Breast epithelium (tissue), 4 donors: ENCODE results near the gene KIAA0753. TPM values are rescaled to one million over a fixed set of nuclear protein-coding genes. Genes with fewer than 3 reads are reported as not detected.

ENCODE experiments used
- DNase-seq, 2 donors: peaks; one replicate each; pipeline ENCODE4 v3.0.0-alpha.2; 2019; ENCODE audit warnings: low spot score in 2 of 2
- H3K27ac ChIP-seq, 2 donors: fragments of 200-600 bp; sonication (generic) in 1 of 2; one replicate each; pipeline ENCODE4 v1.5.1; 2016 to 2019; ENCODE audit warnings: mild to moderate bottlenecking in 1 of 2
- H3K27me3 ChIP-seq, 2 donors: fragments of 200-600 bp; sonication (generic) in 1 of 2; one replicate each; pipeline versions ENCODE4 v1.5.1 to v1.6.0; 2017 to 2019; ENCODE audit warnings: control low read depth in 1 of 2, mild to moderate bottlenecking in 1 of 2
- H3K36me3 ChIP-seq: fragments of 200-600 bp; one replicate; pipeline ENCODE4 v1.5.1; 2019
- H3K4me1 ChIP-seq, 2 donors: fragments of 200-600 bp; sonication (generic); one replicate each; pipeline ENCODE4 v1.5.1; 2016 to 2019; ENCODE audit warnings: control low read depth in 1 of 2
- H3K4me3 ChIP-seq, 3 donors: fragments of 200-600 bp; sonication (generic); 1 replicate in 2 of 3; 2 replicates in 1 of 3; pipeline ENCODE4 v1.5.1; 2016 to 2019; ENCODE audit warnings: mild to moderate bottlenecking in 3 of 3, moderate library complexity in 2 of 3
- H3K9me3 ChIP-seq, 2 donors: fragments of 200-600 bp; sonication (generic) in 1 of 2; one replicate each; pipeline ENCODE4 v1.5.1; 2016 to 2019; ENCODE audit warnings: control low read depth in 1 of 2
- CTCF ChIP-seq, 3 donors: fragments of 450-650 bp; IDR thresholded peaks; one replicate each; pipeline ENCODE4 v1.5.1; 2016 to 2017; ENCODE audit warnings: antibody characterized with exemption in 3 of 3, mild to moderate bottlenecking in 3 of 3, moderate library complexity in 3 of 3
- POLR2A ChIP-seq: fragments of 450-650 bp; IDR thresholded peaks from one replicate; pipeline ENCODE4 v1.6.1; 2016; ENCODE audit warnings: antibody characterized with exemption, mild to moderate bottlenecking, moderate library complexity
- POLR2AphosphoS5 ChIP-seq, 3 donors: sonication (generic); formaldehyde crosslinking; IDR thresholded peaks; one replicate each; pipeline ENCODE4 v1.6.1; 2017; ENCODE audit warnings: antibody characterized with exemption in 3 of 3
- intact Hi-C: fragments of 100-400 bp; cut with DNase I; formaldehyde crosslinking; loops from one replicate; pipeline ENCODE4 v1.15.1; 2023; ENCODE audit warnings: low total_unique reads
- total RNA-seq, 3 donors: library from RNA; depleted of rRNA; stranded (reverse); fragments of >200 nt; gene quantifications; one replicate each; pipeline ENCODE4 v1.1.0, GENCODE V29; 2016

KIAA0753 gene
- total RNA-seq, 3 donors from 2014 or later: 10.1 to 26.5 (median 25.6) TPM

- peaks cover 0 to 11% of the 10 kb centered on the region in 2 donors for H3K4me1 ChIP-seq
- intact Hi-C loops: no loop called here
Measured at GRCh38 chr17:6654841-6655731, 14.6 kb upstream of the KIAA0753 start.

DNA sequence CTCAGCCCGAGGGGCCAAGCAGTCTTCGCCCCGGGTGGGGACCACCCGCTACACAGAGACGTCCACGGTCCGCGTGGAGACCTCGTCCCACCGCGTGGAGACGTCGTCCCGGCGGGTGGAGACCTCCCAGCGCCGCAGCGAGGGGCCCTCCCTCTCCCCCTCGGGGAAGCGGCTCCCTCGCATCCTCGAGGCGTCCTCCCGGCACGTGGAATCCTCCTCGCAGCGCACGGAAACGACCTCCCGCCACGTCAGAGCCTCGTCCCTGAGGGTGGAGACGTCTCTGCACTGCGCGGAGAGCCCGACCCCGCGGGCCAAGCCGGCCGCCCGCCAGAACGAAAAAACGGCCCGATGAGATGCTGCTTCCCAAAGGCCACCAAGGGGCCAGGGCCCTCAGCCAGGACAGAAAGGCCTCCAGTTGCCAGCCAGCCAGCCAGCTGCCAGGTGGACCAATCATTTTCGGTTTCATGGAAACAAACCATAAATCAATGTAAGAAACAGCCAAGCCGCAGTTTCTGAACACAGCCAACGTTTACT, 11.5 kb upstream of the KIAA0753 start:
- H3K4me1 ChIP-seq: peaks cover 0 to 17% of the 10 kb centered on the region in 2 donors
- H3K4me3 ChIP-seq: peak overlapping the region; percentile 75 to 87 (median 78)
- DNase-seq: peak in 1 of 2 donors; percentile 56
- H3K27ac ChIP-seq: peak overlapping the region; percentile 91 to 93
- intact Hi-C loops: no loop called here
- H3K36me3 ChIP-seq: no peaks in the 10 kb centered on the region
- peak in 2 of 3 donors; percentile 2 to 65 for TF ChIP-seq POLR2AphosphoS5 (IDR thresholded peaks at IDR 0.05)
- no peak for TF ChIP-seq CTCF (IDR thresholded peaks at IDR 0.05)
- TF ChIP-seq POLR2A: no peak
- peaks cover 0 to 3% of the 10 kb centered on the region in 2 donors for H3K27me3 ChIP-seq
- no peaks in the 10 kb centered on the region for H3K9me3 ChIP-seq

More at GRCh38 chr17:6654841-6655731, 14.6 kb upstream of the KIAA0753 start:
- Histone ChIP-seq H3K27me3 (peaks cover 0 to 3% of the 10 kb centered on the region in 2 donors), H3K27ac (peak overlapping the region; percentile 27 to 55), H3K9me3 (no peaks in the 10 kb centered on the region), H3K4me3 (peak overlapping the region in 2 of 3 donors; percentile 39 to 59), H3K36me3 (no peaks in the 10 kb centered on the region)
- TF ChIP-seq CTCF (IDR thresholded peaks at IDR 0.05): no peak
- TF ChIP-seq POLR2A: no peak
- no peak for TF ChIP-seq POLR2AphosphoS5 (IDR thresholded peaks at IDR 0.05)
- peak in 1 of 2 donors; percentile 38 for DNase-seq

GRCh38 chr17:6651354-6651918, 10.9 kb upstream of the KIAA0753 start, which contains the start of the genes C17orf100 and MED31:
Gene C17orf100, plus strand, starts transcription at chr17:6651762. Its CDS starts 152 bp downstream, at chr17:6651914.
Gene MED31, minus strand, starts transcription at chr17:6651605. Its CDS starts 77 bp downstream, at chr17:6651528.
- Histone ChIP-seq H3K27ac (peak within 1 kb of the TSS; percentile 91 to 93), H3K9me3 (no peaks in the 10 kb centered on the region), H3K4me1 (peaks cover 0 to 17% of the 10 kb centered on the region in 2 donors), H3K36me3 (no peaks in the 10 kb centered on the region), H3K4me3 (peak within 1 kb of the TSS; percentile 75 to 87 (median 78)), H3K27me3 (peaks cover 0 to 3% of the 10 kb centered on the region in 2 donors)
- intact Hi-C loops: no loop called here
- peak; percentile 91 to 94 for DNase-seq
- TF ChIP-seq CTCF (IDR thresholded peaks at IDR 0.05) (no peak), POLR2AphosphoS5 (IDR thresholded peaks at IDR 0.05) (peak; percentile 53 to 94 (median 75)), POLR2A (peak; percentile 52)

GRCh38 chr17:6648181-6648580, 7.7 kb upstream of the KIAA0753 start:
- no peak overlapping the region for H3K27ac ChIP-seq

More at GRCh38 chr17:6648181-6648580, 7.7 kb upstream of the KIAA0753 start:
- Histone ChIP-seq H3K27me3 (no peaks in the 10 kb centered on the region), H3K4me3 (no peak overlapping the region), H3K36me3 (no peaks in the 10 kb centered on the region), H3K4me1 (peaks cover 0 to 11% of the 10 kb centered on the region in 2 donors), H3K9me3 (no peaks in the 10 kb centered on the region)
- TF ChIP-seq CTCF (IDR thresholded peaks at IDR 0.05) (no peak), POLR2AphosphoS5 (IDR thresholded peaks at IDR 0.05) (no peak), POLR2A (no peak)
- DNase-seq: no peak
- intact Hi-C loops: no loop called here
